Astrocyte (in vitro differentiated cells and primary cell): ENCODE data around the gene GTF2IRD1.

Source experiments
- CTCF ChIP-seq: IDR thresholded peaks from 2 replicates; pipeline ENCODE4 v1.5.1; 2011; ENCODE audit warnings: low read depth, mild to moderate bottlenecking, inconsistent platforms, low read length, moderate library complexity; ENCODE audit not compliant: insufficient read depth
- EZH2 ChIP-seq: IDR thresholded peaks from 2 replicates; pipeline ENCODE4 v1.6.1; 2012; ENCODE audit warnings: mild to moderate bottlenecking, low read length, inconsistent platforms; ENCODE audit not compliant: insufficient read depth

- TF ChIP-seq CTCF (no peak), EZH2 (no peak)
Observed at GRCh38 chr7:74499835-74500388, 46.2 kb downstream of the GTF2IRD1 start.
